AG10803 (cell line): Measurements from ENCODE around the gene TRPT1.

Experiments used
- DNase-seq: peaks from one replicate; pipeline ENCODE4 v3.0.0; 2010; ENCODE audit warnings: low read depth
- H3K4me3 ChIP-seq: 2 replicates; pipeline ENCODE4 v1.5.1; 2011; ENCODE audit warnings: mild to moderate bottlenecking, low read length, control low read depth
- CTCF ChIP-seq: conservative IDR thresholded peaks from 2 replicates; pipeline ENCODE4 v1.5.1; 2011; ENCODE audit warnings: mild to moderate bottlenecking, low read length, control low read depth, inconsistent platforms

TRPT1 gene

GRCh38 chr11:64225608-64226506 lies at the start of gene TRPT1, which contains the start of gene NUDT22:
Gene TRPT1, minus strand, starts transcription at chr11:64226186. Its CDS starts 326 bp downstream, at chr11:64225860.
Gene NUDT22, plus strand, starts transcription at chr11:64226274. Its CDS starts 379 bp downstream, at chr11:64226653.
- TF ChIP-seq CTCF: peak; percentile 28
- DNase-seq: peak; percentile 65
- H3K4me3 ChIP-seq: peak within 1 kb of the TSS; percentile 89

GRCh38 chr11:64275031-64275800 lies 49.2 kb upstream of the TRPT1 start:
- no peak for DNase-seq
- TF ChIP-seq CTCF: no peak
- H3K4me3 ChIP-seq: no peak overlapping the region

GRCh38 chr11:64269540-64270220 lies 43.7 kb upstream of the TRPT1 start:
- peak; percentile 100 for DNase-seq
- no peak for TF ChIP-seq CTCF
- H3K4me3 ChIP-seq: peak overlapping the region; percentile 80

- peak overlapping the region; percentile 71 for H3K4me3 ChIP-seq
- DNase-seq: peak; percentile 51
Measured at GRCh38 chr11:64268893-64269539, 43.0 kb upstream of the TRPT1 start.

GRCh38 chr11:64268025-64268892 lies 42.3 kb upstream of the TRPT1 start:
- peak; percentile 47 for DNase-seq
- no peak for TF ChIP-seq CTCF
- peak overlapping the region; percentile 71 for H3K4me3 ChIP-seq

More at GRCh38 chr11:64268893-64269539, 43.0 kb upstream of the TRPT1 start:
- no peak for TF ChIP-seq CTCF
